Prostate gland (tissue), 2 donors: Measurements from ENCODE around the gene OR8D2. TPM values are rescaled to one million over a fixed set of nuclear protein-coding genes. Genes with fewer than 3 reads are reported as not detected.

Source experiments
- DNase-seq: peaks from one replicate; pipeline ENCODE4 v3.0.0-alpha.2; 2019; ENCODE audit warnings: low spot score
- H3K27ac ChIP-seq, 2 donors: fragments of 200-600 bp; sonication (generic); 2 replicates each; pipeline ENCODE4 v1.5.1; 2017 to 2019
- H3K27me3 ChIP-seq: fragments of 200-600 bp; sonication (generic); replicated peaks from 2 replicates; pipeline ENCODE4 v1.5.1; 2019; ENCODE audit not compliant: insufficient read depth
- H3K36me3 ChIP-seq, 2 donors: fragments of 200-600 bp; sonication (generic); 1 replicate in 1 of 2; 2 replicates in 1 of 2; pipeline versions ENCODE4 v1.5.1 to v1.8.1; 2017 to 2019
- H3K4me1 ChIP-seq: fragments of 200-600 bp; sonication (generic); replicated peaks from 2 replicates; pipeline ENCODE4 v1.5.1; 2019
- H3K4me3 ChIP-seq, 2 donors: fragments of 200-600 bp; sonication (generic); 2 replicates each; pipeline ENCODE4 v1.5.1; 2017 to 2019
- H3K9me3 ChIP-seq: fragments of 200-600 bp; sonication (generic); 2 replicates; pipeline ENCODE4 v1.5.1; 2017
- POLR2A ChIP-seq: fragments of 450-650 bp; IDR thresholded peaks from one replicate; pipeline ENCODE4 v1.6.1; 2016; ENCODE audit warnings: antibody characterized with exemption, mild to moderate bottlenecking
- POLR2AphosphoS5 ChIP-seq: sonication (generic); formaldehyde crosslinking; IDR thresholded peaks from one replicate; pipeline ENCODE4 v1.6.1; 2017; ENCODE audit warnings: antibody characterized with exemption
- WGBS: methylation state at CpG from one replicate; pipeline ENCODE4 v1.1.5; 2018; 5-methylcytosine and 5-hydroxymethylcytosine counted together
- intact Hi-C: fragments of 100-400 bp; cut with DNase I; formaldehyde crosslinking; loops from one replicate; pipeline ENCODE4 v1.14.2; 2022
- total RNA-seq, 2 donors: library from RNA; depleted of rRNA; stranded (reverse); fragments of >200 nt; gene quantifications; one replicate each; pipeline ENCODE4 v1.1.0, GENCODE V29; 2016
- TF ChIP-seq, protein P1 (sequence below), 4 experiments: fragments of 200-600 bp in 2 of 4; fragments of 450-650 bp in 2 of 4; sonication (generic) in 2 of 4; IDR thresholded peaks; 1 replicate in 3 of 4; 2 replicates in 1 of 4; pipeline ENCODE4 v1.5.1; 2016 to 2019; ENCODE audit warnings: antibody characterized with exemption in 4 of 4, mild to moderate bottlenecking in 2 of 4, moderate library complexity in 2 of 4

OR8D2 gene, protein sequence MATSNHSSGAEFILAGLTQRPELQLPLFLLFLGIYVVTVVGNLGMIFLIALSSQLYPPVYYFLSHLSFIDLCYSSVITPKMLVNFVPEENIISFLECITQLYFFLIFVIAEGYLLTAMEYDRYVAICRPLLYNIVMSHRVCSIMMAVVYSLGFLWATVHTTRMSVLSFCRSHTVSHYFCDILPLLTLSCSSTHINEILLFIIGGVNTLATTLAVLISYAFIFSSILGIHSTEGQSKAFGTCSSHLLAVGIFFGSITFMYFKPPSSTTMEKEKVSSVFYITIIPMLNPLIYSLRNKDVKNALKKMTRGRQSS
- total RNA-seq, result not detected

DNA sequence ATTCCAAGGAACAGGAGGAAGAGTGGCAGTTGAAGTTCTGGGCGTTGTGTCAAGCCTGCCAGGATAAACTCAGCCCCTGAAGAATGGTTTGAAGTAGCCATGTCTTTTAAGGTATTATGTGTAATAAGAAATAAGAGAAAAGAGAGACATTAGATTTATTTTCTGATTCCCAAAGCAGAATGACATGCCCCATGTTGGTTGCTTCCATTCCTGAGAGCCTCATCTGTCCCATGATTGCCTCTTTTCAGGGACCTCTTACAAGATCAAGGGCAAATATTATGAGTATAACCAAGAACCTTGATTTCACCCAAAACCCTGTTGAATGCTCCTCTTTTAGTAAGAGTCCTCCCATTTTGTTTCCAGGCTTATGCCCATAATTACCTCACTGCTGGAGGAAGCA lies at the start of gene OR8D2:
Gene OR8D2, minus strand, starts transcription at position 101 of the 400 bp plus-strand sequence. Its CDS starts 0 bp downstream, at position 101.
- H3K4me3 ChIP-seq, result no peak within 1 kb of the TSS
- H3K36me3 ChIP-seq, result no peaks in the 10 kb centered on the region
- H3K4me1 ChIP-seq, result no peaks in the 10 kb centered on the region
- no peak within 1 kb of the TSS for H3K27ac ChIP-seq
- H3K27me3 ChIP-seq, result no peaks in the 10 kb centered on the region
- WGBS, result 79% methylated on average over 1 of the region's 1 CpG
- TF ChIP-seq POLR2AphosphoS5 (no peak), POLR2A (no peak)
- TF ChIP-seq, protein P1, sequence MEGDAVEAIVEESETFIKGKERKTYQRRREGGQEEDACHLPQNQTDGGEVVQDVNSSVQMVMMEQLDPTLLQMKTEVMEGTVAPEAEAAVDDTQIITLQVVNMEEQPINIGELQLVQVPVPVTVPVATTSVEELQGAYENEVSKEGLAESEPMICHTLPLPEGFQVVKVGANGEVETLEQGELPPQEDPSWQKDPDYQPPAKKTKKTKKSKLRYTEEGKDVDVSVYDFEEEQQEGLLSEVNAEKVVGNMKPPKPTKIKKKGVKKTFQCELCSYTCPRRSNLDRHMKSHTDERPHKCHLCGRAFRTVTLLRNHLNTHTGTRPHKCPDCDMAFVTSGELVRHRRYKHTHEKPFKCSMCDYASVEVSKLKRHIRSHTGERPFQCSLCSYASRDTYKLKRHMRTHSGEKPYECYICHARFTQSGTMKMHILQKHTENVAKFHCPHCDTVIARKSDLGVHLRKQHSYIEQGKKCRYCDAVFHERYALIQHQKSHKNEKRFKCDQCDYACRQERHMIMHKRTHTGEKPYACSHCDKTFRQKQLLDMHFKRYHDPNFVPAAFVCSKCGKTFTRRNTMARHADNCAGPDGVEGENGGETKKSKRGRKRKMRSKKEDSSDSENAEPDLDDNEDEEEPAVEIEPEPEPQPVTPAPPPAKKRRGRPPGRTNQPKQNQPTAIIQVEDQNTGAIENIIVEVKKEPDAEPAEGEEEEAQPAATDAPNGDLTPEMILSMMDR (IDR thresholded peaks at IDR 0.05), result no peak
- no peak for DNase-seq
- H3K9me3 ChIP-seq, result no peaks in the 10 kb centered on the region
- intact Hi-C loops, result no loop called here

DNA sequence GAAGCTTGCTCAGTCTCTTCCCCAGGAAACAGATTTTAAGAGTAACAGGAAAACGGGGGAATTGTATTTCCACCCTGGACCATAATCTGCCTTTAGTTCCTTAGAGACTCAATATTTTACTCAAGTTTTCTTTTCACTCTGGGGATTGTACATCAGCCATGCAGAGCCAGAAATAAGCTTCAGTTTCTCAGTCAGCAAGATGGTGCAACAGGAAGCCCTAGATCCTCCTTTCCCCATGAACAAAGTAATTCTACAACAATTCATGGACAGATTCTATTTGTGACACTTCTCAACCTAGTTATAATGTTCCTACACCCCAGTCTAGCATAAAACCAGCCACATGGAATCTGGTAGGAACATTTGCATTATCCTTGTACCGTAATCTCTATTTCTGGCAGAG lies 39.6 kb upstream of the OR8D2 start:
- no peaks in the 10 kb centered on the region for H3K27me3 ChIP-seq
- no peak for DNase-seq
- no peaks in the 10 kb centered on the region for H3K36me3 ChIP-seq
- no peaks in the 10 kb centered on the region for H3K9me3 ChIP-seq
- no peak overlapping the region for H3K27ac ChIP-seq
- H3K4me3 ChIP-seq, result no peak overlapping the region
- no peaks in the 10 kb centered on the region for H3K4me1 ChIP-seq
- TF ChIP-seq POLR2A (no peak), POLR2AphosphoS5 (no peak)
- TF ChIP-seq, protein P1 (IDR thresholded peaks at IDR 0.05), result no peak
- 39% methylated on average over 2 of the region's 2 CpGs for WGBS
- intact Hi-C loops, result no loop called here

DNA sequence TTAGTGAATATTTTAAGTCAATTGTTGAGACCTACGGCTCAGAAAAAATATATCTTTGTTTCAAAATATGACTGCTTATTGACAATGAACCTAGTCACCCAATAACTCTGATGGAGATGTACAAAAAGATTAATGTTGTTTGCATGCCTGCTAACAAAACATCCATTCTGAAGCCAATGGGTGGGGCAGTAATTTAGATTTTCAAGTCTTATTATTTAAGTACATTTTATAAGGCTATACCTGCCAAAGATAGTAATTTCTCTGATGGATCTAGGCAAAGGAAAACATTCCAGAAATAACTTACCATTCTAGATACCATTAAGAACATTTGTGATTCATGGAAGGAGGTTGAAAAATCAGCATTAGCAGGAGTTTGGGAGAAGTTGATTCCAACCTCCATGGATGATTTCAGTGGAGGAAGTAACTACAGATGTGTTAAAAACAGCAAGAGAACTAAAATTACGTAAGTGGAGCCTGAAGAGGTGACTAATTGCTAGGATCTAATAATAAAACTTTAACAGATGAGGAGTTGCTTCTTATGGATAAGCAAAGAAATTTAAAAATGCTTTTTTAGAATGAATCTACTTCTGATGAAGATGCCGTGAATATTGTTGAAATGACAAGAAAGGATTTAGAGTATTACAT lies 26.4 kb upstream of the OR8D2 start:
- H3K36me3 ChIP-seq, result no peaks in the 10 kb centered on the region
- intact Hi-C loops, result no loop called here
- no peaks in the 10 kb centered on the region for H3K9me3 ChIP-seq
- H3K4me3 ChIP-seq, result no peak overlapping the region
- DNase-seq, result no peak
- no peaks in the 10 kb centered on the region for H3K4me1 ChIP-seq
- TF ChIP-seq, protein P1 (IDR thresholded peaks at IDR 0.05), result no peak
- TF ChIP-seq POLR2AphosphoS5, result no peak
- no peak for TF ChIP-seq POLR2A
- H3K27ac ChIP-seq, result no peak overlapping the region
- no peaks in the 10 kb centered on the region for H3K27me3 ChIP-seq
- WGBS, result 41% methylated on average over 3 of the region's 3 CpGs

DNA sequence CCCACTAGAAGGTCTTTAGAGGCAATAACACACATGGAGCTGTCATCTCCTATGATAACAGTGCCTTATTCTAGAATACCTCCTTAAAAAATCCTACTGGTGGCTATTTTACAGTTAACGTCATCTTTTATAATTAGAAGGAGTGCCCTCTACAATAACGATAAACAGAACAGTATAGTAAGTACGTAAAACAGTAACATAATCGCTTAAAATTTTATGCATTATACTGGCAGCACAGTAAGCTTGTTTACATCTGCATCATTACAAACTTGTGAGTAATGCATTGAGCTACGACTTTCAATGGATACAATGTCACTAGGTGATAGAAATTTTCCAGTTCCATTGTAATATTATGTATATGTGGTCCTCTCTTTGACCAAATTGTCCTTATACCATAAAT lies 24.3 kb upstream of the OR8D2 start:
- intact Hi-C loops, result no loop called here
- Histone ChIP-seq H3K4me1 (no peaks in the 10 kb centered on the region), H3K27me3 (no peaks in the 10 kb centered on the region), H3K9me3 (no peaks in the 10 kb centered on the region), H3K36me3 (no peaks in the 10 kb centered on the region), H3K4me3 (no peak overlapping the region), H3K27ac (no peak overlapping the region)
- no peak for DNase-seq
- TF ChIP-seq POLR2A (no peak), POLR2AphosphoS5 (no peak)
- TF ChIP-seq, protein P1 (IDR thresholded peaks at IDR 0.05), result no peak
- WGBS, result 76% methylated on average over 5 of the region's 5 CpGs

DNA sequence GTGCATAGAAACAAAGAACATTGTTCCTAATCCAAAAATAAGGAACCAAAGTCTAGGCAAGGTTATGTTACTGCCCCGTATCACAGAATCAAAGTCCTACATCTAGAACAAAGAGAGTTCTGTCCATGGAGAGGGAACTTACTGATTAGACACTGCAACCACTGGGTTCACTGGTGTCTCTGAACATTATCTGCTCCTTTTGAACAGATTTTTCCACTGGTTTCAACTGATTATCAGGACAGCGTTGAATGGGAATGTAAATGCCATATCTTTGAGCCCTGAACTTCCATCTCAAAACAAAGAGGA lies 20.1 kb upstream of the OR8D2 start:
- Histone ChIP-seq H3K9me3 (no peaks in the 10 kb centered on the region), H3K4me3 (no peak overlapping the region), H3K27me3 (no peaks in the 10 kb centered on the region), H3K36me3 (no peaks in the 10 kb centered on the region), H3K4me1 (no peaks in the 10 kb centered on the region), H3K27ac (no peak overlapping the region)
- 77% methylated on average over 2 of the region's 2 CpGs for WGBS
- intact Hi-C loops, result no loop called here
- no peak for DNase-seq
- TF ChIP-seq POLR2AphosphoS5 (no peak), POLR2A (no peak)
- TF ChIP-seq, protein P1 (IDR thresholded peaks at IDR 0.05), result no peak
